Loucy (cell line): ENCODE measurements around the gene GPR17.

Experiments used
- H2AFZ ChIP-seq: fragments of 200-600 bp; sonication (generic); 2 replicates; pipeline ENCODE4 v1.6.0; 2016; ENCODE audit warnings: antibody characterized with exemption, mild to moderate bottlenecking, low read length, moderate library complexity
- H3F3A ChIP-seq: fragments of 200-600 bp; 2 replicates; pipeline ENCODE4 v1.6.0; 2016; ENCODE audit warnings: antibody characterized with exemption, low read depth, mild to moderate bottlenecking
- H3K27me3 ChIP-seq: fragments of 200-600 bp; sonication (generic); 2 replicates; pipeline ENCODE4 v1.6.1; 2014; ENCODE audit warnings: low read length, mild to moderate bottlenecking; ENCODE audit not compliant: insufficient read depth, poor library complexity, severe bottlenecking
- H3K36me3 ChIP-seq: fragments of 200-600 bp; sonication (generic); 2 replicates; pipeline ENCODE4 v1.6.1; 2016; ENCODE audit warnings: low read length; ENCODE audit not compliant: insufficient read depth
- H3K4me1 ChIP-seq: fragments of 200-600 bp; sonication (generic); 2 replicates; pipeline ENCODE4 v1.5.1; 2014; ENCODE audit warnings: low read length, mild to moderate bottlenecking; ENCODE audit not compliant: insufficient read depth, poor library complexity, severe bottlenecking
- H3K4me2 ChIP-seq: fragments of 200-600 bp; sonication (generic); 2 replicates; pipeline ENCODE4 v1.6.0; 2014; ENCODE audit warnings: antibody characterized with exemption, low read length, low read depth, mild to moderate bottlenecking; ENCODE audit not compliant: poor library complexity, severe bottlenecking
- H3K4me3 ChIP-seq: fragments of 200-600 bp; sonication (generic); 2 replicates; pipeline ENCODE4 v1.5.1; 2014; ENCODE audit warnings: low read length, mild to moderate bottlenecking, mixed read lengths; ENCODE audit not compliant: poor library complexity, severe bottlenecking
- H3K79me2 ChIP-seq: fragments of 200-600 bp; sonication (generic); 2 replicates; pipeline ENCODE4 v1.6.1; 2014; ENCODE audit warnings: low read length; ENCODE audit not compliant: insufficient read depth
- H3K9ac ChIP-seq: fragments of 200-600 bp; sonication (generic); 2 replicates; pipeline ENCODE4 v1.6.0; 2014; ENCODE audit warnings: mild to moderate bottlenecking, low read depth, low read length, moderate library complexity; ENCODE audit not compliant: poor library complexity, severe bottlenecking
- H3K9me2 ChIP-seq: fragments of 200-600 bp; sonication (generic); replicated peaks from 2 replicates; pipeline ENCODE4 v1.6.1; 2016; ENCODE audit warnings: low read depth, low read length, mixed read lengths
- H3K9me3 ChIP-seq: fragments of 200-600 bp; sonication (generic); 2 replicates; pipeline ENCODE4 v1.6.1; 2014; ENCODE audit warnings: mild to moderate bottlenecking, antibody characterized with exemption, low read length, low read depth; ENCODE audit not compliant: insufficient read depth
- H4K20me1 ChIP-seq: fragments of 200-600 bp; sonication (generic); 2 replicates; pipeline ENCODE4 v1.6.0; 2014; ENCODE audit warnings: antibody characterized with exemption, low read length, mild to moderate bottlenecking; ENCODE audit not compliant: insufficient read depth, poor library complexity, severe bottlenecking
- EZH2phosphoT487 ChIP-seq: fragments of 200-600 bp; IDR thresholded peaks from 2 replicates; pipeline ENCODE4 v1.6.1; 2018; ENCODE audit warnings: antibody characterized with exemption, mild to moderate bottlenecking, moderate library complexity, borderline replicate concordance
- TF ChIP-seq, protein P1 (sequence below): fragments of 200-600 bp; sonication (generic); conservative IDR thresholded peaks from 2 replicates; pipeline ENCODE4 v1.5.1; 2014; ENCODE audit warnings: mild to moderate bottlenecking, antibody characterized with exemption, low read length

The GPR17 gene

DNA sequence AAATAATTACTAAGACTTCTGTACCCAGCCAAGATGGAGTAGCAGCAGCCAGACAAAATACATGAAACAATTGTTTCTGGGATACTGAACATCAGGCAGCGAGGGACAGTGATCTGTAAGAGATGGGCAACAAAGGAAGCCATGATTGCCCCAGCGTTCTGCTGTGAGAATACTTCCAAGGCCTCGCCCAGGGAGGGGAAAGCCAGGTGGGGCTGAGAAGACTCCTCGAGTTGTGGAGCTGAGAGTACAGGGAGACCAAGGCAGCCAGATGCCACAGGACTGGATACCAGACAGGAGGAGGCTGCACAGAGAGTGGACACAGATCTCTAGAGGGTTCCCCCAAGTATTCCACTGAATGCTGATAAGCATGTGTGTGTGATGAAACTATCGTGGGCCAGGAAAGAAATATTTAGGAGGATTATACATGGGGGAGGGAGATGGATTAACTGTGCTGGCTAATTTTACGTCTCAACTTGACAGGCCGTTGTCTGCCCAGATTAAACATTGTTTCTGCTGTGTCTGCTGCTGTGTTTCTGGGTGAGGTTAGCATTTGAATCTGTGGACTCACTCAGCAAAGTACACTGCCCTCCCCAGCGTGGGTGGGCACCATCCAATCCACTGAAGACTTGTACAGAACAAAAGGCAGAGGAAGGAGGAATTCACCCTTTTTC is 39.6 kb downstream of the GPR17 start:
- Histone ChIP-seq H3K9me2 (no peaks in the 10 kb centered on the region), H3K4me3 (no peak overlapping the region), H3K36me3 (no peaks in the 10 kb centered on the region), H4K20me1 (no peaks in the 10 kb centered on the region), H2AFZ (no peak overlapping the region), H3K9me3 (peaks cover 14% of the 10 kb centered on the region; the same call in 1 of the 2 replicates), H3F3A (no peaks in the 10 kb centered on the region), H3K9ac (no peak overlapping the region), H3K79me2 (no peaks in the 10 kb centered on the region), H3K4me1 (no peaks in the 10 kb centered on the region), H3K27me3 (no peaks in the 10 kb centered on the region), H3K4me2 (no peak overlapping the region)
- no peak for TF ChIP-seq EZH2phosphoT487
- TF ChIP-seq, protein P1, sequence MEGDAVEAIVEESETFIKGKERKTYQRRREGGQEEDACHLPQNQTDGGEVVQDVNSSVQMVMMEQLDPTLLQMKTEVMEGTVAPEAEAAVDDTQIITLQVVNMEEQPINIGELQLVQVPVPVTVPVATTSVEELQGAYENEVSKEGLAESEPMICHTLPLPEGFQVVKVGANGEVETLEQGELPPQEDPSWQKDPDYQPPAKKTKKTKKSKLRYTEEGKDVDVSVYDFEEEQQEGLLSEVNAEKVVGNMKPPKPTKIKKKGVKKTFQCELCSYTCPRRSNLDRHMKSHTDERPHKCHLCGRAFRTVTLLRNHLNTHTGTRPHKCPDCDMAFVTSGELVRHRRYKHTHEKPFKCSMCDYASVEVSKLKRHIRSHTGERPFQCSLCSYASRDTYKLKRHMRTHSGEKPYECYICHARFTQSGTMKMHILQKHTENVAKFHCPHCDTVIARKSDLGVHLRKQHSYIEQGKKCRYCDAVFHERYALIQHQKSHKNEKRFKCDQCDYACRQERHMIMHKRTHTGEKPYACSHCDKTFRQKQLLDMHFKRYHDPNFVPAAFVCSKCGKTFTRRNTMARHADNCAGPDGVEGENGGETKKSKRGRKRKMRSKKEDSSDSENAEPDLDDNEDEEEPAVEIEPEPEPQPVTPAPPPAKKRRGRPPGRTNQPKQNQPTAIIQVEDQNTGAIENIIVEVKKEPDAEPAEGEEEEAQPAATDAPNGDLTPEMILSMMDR, result no peak

DNA sequence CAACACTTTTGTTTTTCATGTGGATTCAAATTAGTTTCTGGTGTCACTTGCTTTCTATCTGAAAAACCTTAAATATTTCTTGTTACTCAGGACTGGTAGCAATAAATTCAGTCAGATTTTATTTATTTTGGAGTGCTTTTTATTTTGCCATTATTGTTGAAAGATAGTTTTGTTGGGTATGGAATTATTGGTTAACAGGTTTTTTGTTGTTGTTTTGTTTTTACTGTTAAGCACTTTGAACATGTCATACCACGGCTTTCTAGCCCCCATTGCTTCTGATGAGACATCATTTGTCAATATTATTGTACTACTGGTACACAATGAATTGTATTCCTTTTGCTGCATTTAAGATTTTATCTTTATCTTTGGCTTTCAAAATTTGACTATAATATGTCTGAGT is 42.5 kb downstream of the GPR17 start:
- Histone ChIP-seq H3K9ac (no peak overlapping the region), H3K9me2 (no peaks in the 10 kb centered on the region), H2AFZ (no peak overlapping the region), H3K4me1 (no peaks in the 10 kb centered on the region), H4K20me1 (no peaks in the 10 kb centered on the region), H3K9me3 (peaks cover 21% of the 10 kb centered on the region; the same call in 1 of the 2 replicates), H3K27me3 (no peaks in the 10 kb centered on the region), H3K4me2 (no peak overlapping the region), H3K36me3 (no peaks in the 10 kb centered on the region), H3F3A (no peaks in the 10 kb centered on the region), H3K4me3 (no peak overlapping the region), H3K79me2 (no peaks in the 10 kb centered on the region)
- TF ChIP-seq, protein P1, result no peak
- TF ChIP-seq EZH2phosphoT487, result no peak

DNA sequence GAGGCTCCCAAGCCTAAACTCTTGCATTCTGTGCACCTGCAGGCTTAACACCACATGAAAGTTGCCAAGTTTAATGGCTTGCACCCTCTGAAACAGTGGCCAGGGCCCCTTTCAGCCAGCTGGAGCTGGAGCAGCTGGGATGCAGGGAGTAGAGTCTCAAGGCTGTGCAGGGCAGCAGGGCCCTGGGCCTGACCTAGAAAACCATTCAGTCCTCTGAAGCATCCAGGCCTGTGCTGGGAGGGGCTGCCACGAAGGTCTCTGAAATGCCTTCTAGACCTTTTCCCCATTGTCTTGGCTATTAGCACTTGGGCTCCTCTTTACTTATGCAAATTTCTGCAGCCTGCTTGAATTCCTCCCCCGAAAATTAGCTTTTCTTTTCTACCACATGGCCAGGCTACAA is 44.7 kb downstream of the GPR17 start:
- Histone ChIP-seq H3K9ac (no peak overlapping the region), H4K20me1 (no peaks in the 10 kb centered on the region), H3K9me3 (peaks cover 21% of the 10 kb centered on the region; the same call in 1 of the 2 replicates), H2AFZ (no peak overlapping the region), H3K9me2 (no peaks in the 10 kb centered on the region), H3K79me2 (no peaks in the 10 kb centered on the region), H3K4me2 (no peak overlapping the region), H3F3A (no peaks in the 10 kb centered on the region), H3K36me3 (no peaks in the 10 kb centered on the region), H3K27me3 (no peaks in the 10 kb centered on the region), H3K4me3 (no peak overlapping the region), H3K4me1 (no peaks in the 10 kb centered on the region)
- TF ChIP-seq, protein P1, result no peak
- no peak for TF ChIP-seq EZH2phosphoT487
